GM12873 (cell line): ENCODE measurements around the gene PLAC1.

Experiments
- CTCF ChIP-seq: IDR thresholded peaks from 2 replicates; pipeline ENCODE4 v1.5.1; 2012; ENCODE audit warnings: low read depth, mild to moderate bottlenecking, moderate library complexity, low read length, control low read depth; ENCODE audit not compliant: insufficient read depth; ENCODE audit errors: missing control alignments

PLAC1 gene

GRCh38 chrX:134632355-134632754 lies 25.9 kb downstream of the PLAC1 start:
- no peak for TF ChIP-seq CTCF

DNA sequence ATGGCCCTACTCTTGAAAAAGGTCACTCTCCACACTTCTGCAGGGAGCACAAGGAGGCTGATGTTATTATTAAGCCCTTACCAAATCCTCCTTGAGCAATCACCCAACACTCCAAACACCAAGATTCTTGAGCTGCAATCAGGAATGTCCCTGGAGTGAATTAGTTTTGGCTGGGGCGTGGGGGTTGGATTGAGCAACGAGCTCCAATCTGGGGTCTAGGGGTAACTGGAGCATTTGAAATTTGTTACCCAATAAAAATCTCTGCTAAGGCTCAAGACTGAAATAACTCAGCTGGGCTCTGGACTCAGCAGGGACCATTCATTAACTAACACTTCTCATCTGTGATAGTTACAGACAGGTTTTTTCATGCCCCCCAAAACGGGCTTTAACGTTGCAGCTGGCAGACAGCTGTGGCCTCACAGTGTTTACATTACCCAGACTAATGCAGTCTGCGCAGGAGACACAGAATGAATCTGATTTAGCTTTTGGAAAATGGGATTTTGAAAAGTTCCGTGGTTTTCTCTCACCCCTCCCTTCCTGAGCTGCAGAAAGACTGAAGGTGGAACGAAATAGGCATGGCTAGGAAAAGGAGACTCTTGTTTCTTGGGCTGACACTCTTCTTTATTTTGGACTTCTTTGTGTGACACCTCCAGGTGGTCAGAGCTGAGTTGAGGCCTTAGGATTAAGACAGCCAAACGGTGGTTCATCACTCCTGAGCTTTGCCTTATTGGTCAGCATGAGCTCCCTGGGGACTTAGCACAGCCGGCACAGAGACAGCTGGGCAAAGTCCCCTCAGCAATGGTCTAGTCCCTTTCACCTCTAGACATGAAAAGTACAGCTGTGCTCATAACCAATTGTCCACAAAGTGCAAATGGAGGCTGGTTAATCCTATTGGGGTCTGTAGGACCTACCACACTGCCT lies 26.6 kb downstream of the PLAC1 start:
- TF ChIP-seq CTCF, result no peak

DNA sequence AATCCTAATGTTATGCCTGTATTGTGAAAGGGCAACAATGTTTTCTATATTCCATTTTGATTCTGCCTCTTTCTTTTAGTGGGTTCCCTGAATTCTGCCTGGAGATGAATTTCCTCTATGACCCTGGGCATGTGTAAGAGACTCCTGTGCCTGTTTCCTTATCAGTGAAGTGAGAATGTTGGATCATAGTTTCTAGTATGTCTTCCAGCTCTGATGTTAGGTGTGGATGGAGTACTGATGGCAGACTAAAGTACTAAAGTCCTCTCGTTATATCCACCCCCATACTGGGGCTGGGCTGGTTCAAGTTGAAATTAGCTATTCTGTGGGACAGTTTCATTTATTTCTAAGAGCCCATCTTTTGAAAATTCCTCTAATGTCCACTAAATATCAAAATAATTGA lies 29.6 kb downstream of the PLAC1 start:
- TF ChIP-seq CTCF, result no peak

- TF ChIP-seq CTCF, result no peak
Measured at GRCh38 chrX:134626434-134626833, 31.8 kb downstream of the PLAC1 start.

- TF ChIP-seq CTCF, result no peak
Measured at GRCh38 chrX:134625315-134625718, 33.0 kb downstream of the PLAC1 start.

DNA sequence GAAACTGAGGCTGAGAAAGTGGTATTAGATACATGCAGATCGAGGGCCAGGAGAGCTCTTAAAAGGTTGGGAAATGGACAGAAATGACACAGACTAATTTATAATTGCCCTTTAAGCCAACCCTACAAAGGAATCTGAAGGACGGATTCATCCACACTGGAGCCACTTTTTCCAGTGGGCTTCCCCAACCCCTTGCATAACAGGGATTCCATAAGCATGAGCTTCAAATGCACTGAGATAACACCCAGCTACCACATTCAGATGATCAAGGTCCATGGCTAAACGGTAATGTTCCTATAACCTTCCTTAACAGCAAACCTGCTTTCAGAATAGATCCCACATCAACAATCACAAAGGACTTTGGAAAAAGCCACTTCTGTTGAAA lies 34.2 kb downstream of the PLAC1 start:
- no peak for TF ChIP-seq CTCF

DNA sequence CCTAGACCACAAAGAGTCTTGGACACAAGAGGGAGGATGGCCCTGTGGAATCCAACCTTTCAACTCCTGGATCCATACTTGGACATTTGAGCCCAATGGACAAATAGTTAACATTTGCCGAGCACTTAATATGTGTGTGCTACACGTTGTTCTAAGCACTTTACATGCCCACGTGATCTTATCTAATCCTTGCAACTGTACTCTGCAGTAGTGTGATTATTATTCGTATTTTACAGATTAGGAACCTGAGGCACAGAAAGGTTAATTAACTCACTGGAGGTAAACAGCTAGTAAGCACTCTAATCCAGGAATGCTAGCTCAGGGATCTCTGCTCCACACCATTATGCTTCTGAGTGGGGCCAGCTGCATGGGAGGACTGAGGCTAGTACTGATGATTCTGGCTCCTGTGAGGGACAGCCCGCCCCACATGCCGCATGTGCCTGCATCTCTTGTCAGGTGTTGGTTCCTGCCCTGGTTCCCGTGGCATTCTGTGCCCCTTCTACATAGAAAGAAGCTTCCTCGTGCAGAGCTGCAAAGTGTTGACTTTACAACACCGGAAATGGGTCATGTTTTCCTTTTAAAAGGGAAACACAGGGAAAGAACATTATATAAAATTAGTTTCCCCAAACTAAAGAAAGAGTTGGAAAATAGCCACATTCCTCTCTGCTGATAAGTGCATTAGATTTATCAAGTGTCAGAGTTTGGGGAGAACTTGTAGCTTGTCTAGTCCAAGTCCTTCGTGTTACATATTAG lies 34.8 kb downstream of the PLAC1 start:
- no peak for TF ChIP-seq CTCF
